ENCODE data around the gene SLC22A17.

Gene SLC22A17

GRCh38 chr14:23375527-23376251, 23.0 kb upstream of the SLC22A17 start:
- H2AK5ac ChIP-seq (ENCODE audit: low read length, severe bottlenecking) = no peak overlapping the region
- no peak for DNase-seq
- peaks cover 61 to 64% of the 10 kb centered on the region in 2 experiments for H3K27me3 ChIP-seq (ENCODE audit: control insufficient read depth in 1 of 2, insufficient read depth in 1 of 2, low read length in 2 of 2)
- no peak overlapping the region for H2AFZ ChIP-seq (ENCODE audit: low read depth, low read length)
- no peak overlapping the region for H3K4ac ChIP-seq (ENCODE audit: low read depth in 1 of 2, low read length in 2 of 2)
- H2BK5ac ChIP-seq (ENCODE audit: low read depth, low read length, poor library complexity, severe bottlenecking) = no peak overlapping the region
- no peak overlapping the region for H3K4me3 ChIP-seq (ENCODE audit: insufficient read depth in 1 of 2, low read depth in 1 of 2, low read length in 2 of 2)
- no peak overlapping the region for H3K18ac ChIP-seq (ENCODE audit: low read depth in 1 of 2, low read length in 2 of 2)
- H3K14ac ChIP-seq (ENCODE audit: low read length in 2 of 2) = no peak overlapping the region
- no peak overlapping the region for H2BK120ac ChIP-seq (ENCODE audit: low read depth, low read length)
- H2BK12ac ChIP-seq (ENCODE audit: low read length in 2 of 2) = no peak overlapping the region
- no peak overlapping the region for H3K23ac ChIP-seq (ENCODE audit: low read length in 2 of 2)
- H3K9me3 ChIP-seq (ENCODE audit: control insufficient read depth, low read length) = no peaks in the 10 kb centered on the region
- H3K79me1 ChIP-seq (replicated peaks; ENCODE audit: low read length, poor library complexity, severe bottlenecking) = no peaks in the 10 kb centered on the region
- no peaks in the 10 kb centered on the region for H3K36me3 ChIP-seq (ENCODE audit: control insufficient read depth in 1 of 2, insufficient read depth in 2 of 2, low read depth in 1 of 2, low read length in 2 of 2)
- H3K4me2 ChIP-seq (ENCODE audit: low read length, poor library complexity, severe bottlenecking) = no peak overlapping the region
- H2BK15ac ChIP-seq (ENCODE audit: low read depth, poor library complexity, severe bottlenecking) = no peak overlapping the region
- H3K4me1 ChIP-seq (ENCODE audit: control insufficient read depth, insufficient read depth, low read depth, low read length) = no peaks in the 10 kb centered on the region
- no peak overlapping the region for H3K27ac ChIP-seq (ENCODE audit: low read length, poor library complexity, severe bottlenecking)
- H4K91ac ChIP-seq (ENCODE audit: low read length) = no peak overlapping the region
- no peak overlapping the region for H4K8ac ChIP-seq (ENCODE audit: low read length)
- H3K9ac ChIP-seq (ENCODE audit: low read length) = no peak overlapping the region
- 90% methylated on average over 21 of the region's 21 CpGs for WGBS

GRCh38 chr14:23373041-23373440, 20.4 kb upstream of the SLC22A17 start:
- Histone ChIP-seq H3K36me3 (ENCODE audit: control insufficient read depth in 1 of 2, insufficient read depth in 2 of 2, low read depth in 1 of 2, low read length in 2 of 2) (no peaks in the 10 kb centered on the region), H2BK120ac (ENCODE audit: low read depth, low read length) (no peak overlapping the region), H3K4me3 (ENCODE audit: insufficient read depth in 1 of 2, low read depth in 1 of 2, low read length in 2 of 2) (no peak overlapping the region), H3K79me1 (replicated peaks; ENCODE audit: low read length, poor library complexity, severe bottlenecking) (no peaks in the 10 kb centered on the region), H4K91ac (ENCODE audit: low read length) (no peak overlapping the region), H3K27ac (ENCODE audit: low read length, poor library complexity, severe bottlenecking) (no peak overlapping the region), H3K14ac (ENCODE audit: low read length in 2 of 2) (peak overlapping the region in 1 of 2 experiments; percentile 6), H2AFZ (ENCODE audit: low read depth, low read length) (no peak overlapping the region), H3K4me1 (ENCODE audit: control insufficient read depth, insufficient read depth, low read depth, low read length) (no peaks in the 10 kb centered on the region), H3K4ac (ENCODE audit: low read depth in 1 of 2, low read length in 2 of 2) (no peak overlapping the region), H3K9ac (ENCODE audit: low read length) (no peak overlapping the region), H2BK12ac (ENCODE audit: low read length in 2 of 2) (no peak overlapping the region), H3K9me3 (ENCODE audit: control insufficient read depth, low read length) (no peaks in the 10 kb centered on the region), H3K23ac (ENCODE audit: low read length in 2 of 2) (no peak overlapping the region), H4K8ac (ENCODE audit: low read length) (no peak overlapping the region), H2BK5ac (ENCODE audit: low read depth, low read length, poor library complexity, severe bottlenecking) (no peak overlapping the region), H3K27me3 (ENCODE audit: control insufficient read depth in 1 of 2, insufficient read depth in 1 of 2, low read length in 2 of 2) (peaks cover 58 to 65% of the 10 kb centered on the region in 2 experiments), H3K4me2 (ENCODE audit: low read length, poor library complexity, severe bottlenecking) (no peak overlapping the region), H2BK15ac (ENCODE audit: low read depth, poor library complexity, severe bottlenecking) (no peak overlapping the region), H2AK5ac (ENCODE audit: low read length, severe bottlenecking) (no peak overlapping the region), H3K18ac (ENCODE audit: low read depth in 1 of 2, low read length in 2 of 2) (no peak overlapping the region)
- 65% methylated on average over 3 of the region's 3 CpGs for WGBS
- no peak for DNase-seq

- Histone ChIP-seq H2BK5ac (ENCODE audit: low read depth, low read length, poor library complexity, severe bottlenecking) (no peak within 1 kb of the TSS), H4K8ac (ENCODE audit: low read length) (no peak within 1 kb of the TSS), H3K4me2 (ENCODE audit: low read length, poor library complexity, severe bottlenecking) (no peak within 1 kb of the TSS), H2BK120ac (ENCODE audit: low read depth, low read length) (no peak within 1 kb of the TSS), H3K14ac (ENCODE audit: low read length in 2 of 2) (peak within 1 kb of the TSS in 1 of 2 experiments; percentile 6), H3K18ac (ENCODE audit: low read depth in 1 of 2, low read length in 2 of 2) (no peak within 1 kb of the TSS), H3K4me1 (ENCODE audit: control insufficient read depth, insufficient read depth, low read depth, low read length) (no peaks in the 10 kb centered on the region), H3K9ac (ENCODE audit: low read length) (no peak within 1 kb of the TSS), H3K23ac (ENCODE audit: low read length in 2 of 2) (no peak within 1 kb of the TSS), H2BK12ac (ENCODE audit: low read length in 2 of 2) (no peak within 1 kb of the TSS), H2BK15ac (ENCODE audit: low read depth, poor library complexity, severe bottlenecking) (no peak within 1 kb of the TSS), H3K27me3 (ENCODE audit: control insufficient read depth in 1 of 2, insufficient read depth in 1 of 2, low read length in 2 of 2) (peaks cover 58 to 64% of the 10 kb centered on the region in 2 experiments), H3K9me3 (ENCODE audit: control insufficient read depth, low read length) (no peaks in the 10 kb centered on the region), H2AFZ (ENCODE audit: low read depth, low read length) (no peak within 1 kb of the TSS), H3K27ac (ENCODE audit: low read length, poor library complexity, severe bottlenecking) (no peak within 1 kb of the TSS), H2AK5ac (ENCODE audit: low read length, severe bottlenecking) (no peak within 1 kb of the TSS), H3K79me1 (replicated peaks; ENCODE audit: low read length, poor library complexity, severe bottlenecking) (no peaks in the 10 kb centered on the region), H3K4me3 (ENCODE audit: insufficient read depth in 1 of 2, low read depth in 1 of 2, low read length in 2 of 2) (no peak within 1 kb of the TSS), H3K36me3 (ENCODE audit: control insufficient read depth in 1 of 2, insufficient read depth in 2 of 2, low read depth in 1 of 2, low read length in 2 of 2) (no peaks in the 10 kb centered on the region), H3K4ac (ENCODE audit: low read depth in 1 of 2, low read length in 2 of 2) (no peak within 1 kb of the TSS), H4K91ac (ENCODE audit: low read length) (no peak within 1 kb of the TSS)
- DNase-seq = no peak
- WGBS = 79% methylated on average over 2 of the region's 2 CpGs
These were observed 19.8 kb upstream of the SLC22A17 start, which contains the start of gene IL25 for GRCh38 chr14:23372509-23372908. TSS of gene IL25 (plus strand) at chr14:23372809.

- Histone ChIP-seq H3K36me3 (ENCODE audit: control insufficient read depth in 1 of 2, insufficient read depth in 2 of 2, low read depth in 1 of 2, low read length in 2 of 2) (no peaks in the 10 kb centered on the region), H3K9me3 (ENCODE audit: control insufficient read depth, low read length) (no peaks in the 10 kb centered on the region), H4K8ac (ENCODE audit: low read length) (no peak overlapping the region), H3K27ac (ENCODE audit: low read length, poor library complexity, severe bottlenecking) (no peak overlapping the region), H4K91ac (ENCODE audit: low read length) (no peak overlapping the region), H3K4me3 (ENCODE audit: insufficient read depth in 1 of 2, low read depth in 1 of 2, low read length in 2 of 2) (no peak overlapping the region), H2BK120ac (ENCODE audit: low read depth, low read length) (no peak overlapping the region), H2AK5ac (ENCODE audit: low read length, severe bottlenecking) (no peak overlapping the region), H3K23ac (ENCODE audit: low read length in 2 of 2) (no peak overlapping the region), H3K18ac (ENCODE audit: low read depth in 1 of 2, low read length in 2 of 2) (no peak overlapping the region), H2BK12ac (ENCODE audit: low read length in 2 of 2) (no peak overlapping the region), H3K4me1 (ENCODE audit: control insufficient read depth, insufficient read depth, low read depth, low read length) (peaks cover under 1% of the 10 kb centered on the region), H3K79me1 (replicated peaks; ENCODE audit: low read length, poor library complexity, severe bottlenecking) (no peaks in the 10 kb centered on the region), H2BK5ac (ENCODE audit: low read depth, low read length, poor library complexity, severe bottlenecking) (no peak overlapping the region), H3K27me3 (ENCODE audit: control insufficient read depth in 1 of 2, insufficient read depth in 1 of 2, low read length in 2 of 2) (peaks cover 58% of the 10 kb centered on the region in 2 experiments), H3K4me2 (ENCODE audit: low read length, poor library complexity, severe bottlenecking) (no peak overlapping the region), H2BK15ac (ENCODE audit: low read depth, poor library complexity, severe bottlenecking) (no peak overlapping the region), H3K14ac (ENCODE audit: low read length in 2 of 2) (no peak overlapping the region), H3K9ac (ENCODE audit: low read length) (no peak overlapping the region), H3K4ac (ENCODE audit: low read depth in 1 of 2, low read length in 2 of 2) (no peak overlapping the region), H2AFZ (ENCODE audit: low read depth, low read length) (no peak overlapping the region)
- DNase-seq = no peak
- 100% methylated on average over 1 of the region's 1 CpG for WGBS
These were observed 19.2 kb upstream of the SLC22A17 start for GRCh38 chr14:23371865-23372264.

Measured in mesenchymal stem cell (in vitro differentiated cells and primary cell).